Activated CD8-positive, alpha-beta memory T cell treated with anti-CD3 and anti-CD28 coated beads for 24 hours (primary cell): ENCODE results near the gene CDC14A.

Source experiments
- DNase-seq: peaks from one replicate; pipeline ENCODE4 v3.0.0-alpha.2; 2020

The CDC14A gene

DNA sequence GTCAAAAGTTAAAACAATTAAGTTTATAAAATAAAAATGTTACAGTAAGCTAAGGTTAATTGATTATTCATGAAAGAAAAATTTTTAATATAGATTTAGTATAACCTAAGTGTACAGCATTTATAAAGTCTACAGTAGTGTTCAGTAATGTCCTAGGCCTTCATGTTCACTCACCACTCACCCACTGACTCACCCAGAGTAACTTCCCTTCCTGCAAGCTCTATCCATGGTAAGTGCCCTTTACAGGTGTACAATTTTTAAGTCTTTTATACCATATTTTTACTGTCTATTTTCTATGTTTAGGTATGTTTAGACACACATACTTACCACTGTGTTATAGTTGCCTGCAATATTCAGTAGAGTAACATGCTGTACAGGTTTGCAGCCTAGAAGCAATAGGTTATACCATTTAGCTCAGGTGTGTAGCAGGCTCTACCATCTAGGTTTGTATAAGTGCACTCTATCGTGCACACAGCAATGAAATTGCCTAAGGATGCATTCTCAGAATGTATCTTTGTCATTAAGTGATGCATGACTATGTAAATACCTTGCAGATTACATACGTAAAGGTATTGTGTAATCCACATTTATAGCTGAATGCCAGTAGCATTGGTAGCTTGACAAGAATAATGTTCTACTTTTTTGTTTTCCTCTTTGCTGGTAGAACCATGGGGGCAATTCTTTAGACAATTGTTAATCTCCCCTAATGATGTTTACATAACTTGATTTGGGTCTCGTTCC lies 149.9 kb downstream of the CDC14A start:
- DNase-seq = no peak

DNA sequence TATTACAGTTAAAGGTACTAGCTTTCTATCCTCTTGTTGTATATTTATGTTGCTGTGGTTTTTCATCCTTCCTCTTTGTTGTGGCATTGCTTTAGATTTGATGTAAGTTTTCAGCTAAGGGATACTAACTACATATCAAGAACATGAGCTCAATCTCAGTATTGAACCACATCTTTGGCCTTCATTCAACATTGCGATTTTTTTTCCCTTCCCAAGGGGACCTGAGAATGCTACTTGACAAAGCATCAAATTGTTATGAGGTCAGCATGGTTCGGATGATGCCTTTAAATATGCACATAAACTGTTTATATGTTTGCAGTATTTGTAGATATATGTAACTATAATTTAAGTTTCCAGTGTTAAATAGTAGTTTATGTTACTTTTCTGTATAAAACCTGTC lies 153.9 kb downstream of the CDC14A start:
- DNase-seq = no peak

DNA sequence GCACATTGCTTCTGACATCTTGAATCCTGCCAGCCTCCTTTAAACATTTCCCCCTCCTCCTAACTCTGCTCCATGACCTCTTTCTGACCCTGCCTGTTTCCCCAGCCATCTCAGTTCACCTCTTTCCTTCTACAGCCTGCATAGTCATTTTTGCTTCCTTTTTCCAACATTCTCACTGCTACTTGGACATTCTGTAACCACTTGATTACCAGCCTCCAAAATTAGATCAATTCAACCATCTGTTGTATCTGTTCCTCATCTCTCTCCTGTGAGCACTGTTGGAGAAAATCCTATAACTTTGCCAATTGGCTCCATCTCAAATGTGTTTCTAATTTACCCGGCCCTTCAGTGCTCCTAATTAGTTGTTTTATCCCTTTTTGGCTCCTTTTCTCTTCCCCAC lies 158.1 kb downstream of the CDC14A start:
- DNase-seq = no peak

DNA sequence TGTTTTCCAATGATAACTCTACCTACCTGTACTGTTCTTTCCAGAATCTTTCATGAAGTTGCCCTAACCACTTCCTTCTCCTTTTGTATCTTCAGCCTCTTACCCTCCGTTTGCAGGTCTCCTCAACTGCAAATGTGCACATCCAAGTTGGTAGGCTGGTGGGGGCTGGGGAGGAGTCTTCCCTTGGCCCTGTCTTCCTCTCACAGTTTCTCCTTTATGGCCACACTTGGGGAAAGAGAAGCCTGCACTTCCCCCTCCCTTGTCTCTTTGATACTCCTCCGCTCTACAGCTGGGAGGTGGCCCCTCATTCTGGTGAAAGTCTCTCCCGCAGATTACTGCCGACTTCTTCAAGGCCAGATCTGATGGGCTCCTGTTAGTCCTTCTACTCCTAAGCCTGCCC lies 158.8 kb downstream of the CDC14A start:
- no peak for DNase-seq

DNA sequence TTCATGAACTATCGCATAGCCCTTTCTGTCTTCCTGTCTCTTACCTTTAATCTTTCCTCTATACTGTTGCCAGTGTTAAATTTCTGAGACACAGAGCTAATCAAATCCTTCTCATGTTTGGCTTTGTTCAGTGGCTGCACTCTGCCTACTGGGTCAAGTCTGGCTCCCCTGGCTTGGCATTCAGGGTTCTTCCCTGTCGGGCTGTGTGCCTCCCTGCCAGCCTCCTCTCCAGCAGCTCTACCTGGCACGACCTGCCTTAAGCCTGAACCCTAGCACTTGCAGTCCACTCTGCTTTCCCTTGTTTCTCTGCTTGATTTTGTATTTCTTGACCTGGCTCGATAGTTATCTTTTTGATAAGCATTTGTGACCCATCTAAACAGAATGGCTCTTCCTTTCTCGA lies 159.5 kb downstream of the CDC14A start:
- DNase-seq = no peak

DNA sequence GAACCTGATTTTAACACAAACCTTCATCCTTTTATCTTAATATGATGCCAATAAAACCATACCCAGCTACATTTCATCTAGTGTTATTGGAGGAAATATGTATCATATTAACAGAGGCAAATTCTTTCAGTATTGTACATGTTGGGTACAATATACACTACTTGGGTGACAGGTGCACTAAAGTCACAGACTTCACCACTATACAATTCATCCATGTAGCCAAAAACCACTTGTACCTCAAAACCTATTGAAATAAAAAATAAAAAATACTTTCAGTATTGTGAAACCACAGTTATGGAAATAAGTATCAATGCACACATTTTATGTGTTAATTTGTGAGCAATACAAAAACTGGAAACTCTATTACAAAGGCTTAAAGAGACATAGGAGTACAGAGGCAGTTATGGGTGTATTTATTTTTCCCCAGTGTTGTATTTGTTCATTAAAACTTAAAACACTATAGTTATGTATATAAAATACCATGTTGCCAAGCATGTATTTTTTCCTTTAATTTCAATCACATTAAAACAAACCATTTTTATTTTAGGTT lies 160.6 kb downstream of the CDC14A start:
- no peak for DNase-seq

DNA sequence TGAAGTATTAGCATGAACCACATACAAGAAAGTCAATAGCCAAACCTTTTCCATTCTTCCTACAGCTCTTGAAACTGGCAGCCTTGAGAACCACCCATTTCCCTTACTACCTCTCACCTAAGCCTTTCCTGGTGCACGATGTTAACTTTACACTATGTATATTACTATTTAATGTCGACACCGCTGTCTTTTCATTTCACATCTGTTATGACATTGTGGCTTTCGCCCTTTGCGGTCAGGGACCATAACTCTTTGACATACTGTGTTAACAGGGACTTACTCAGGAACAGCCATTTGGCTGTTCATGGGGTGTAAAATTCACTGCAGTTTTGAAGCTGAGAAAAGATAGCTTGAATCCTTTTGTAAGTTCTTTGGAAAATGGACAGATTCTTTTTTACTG lies 164.6 kb downstream of the CDC14A start:
- DNase-seq = no peak

DNA sequence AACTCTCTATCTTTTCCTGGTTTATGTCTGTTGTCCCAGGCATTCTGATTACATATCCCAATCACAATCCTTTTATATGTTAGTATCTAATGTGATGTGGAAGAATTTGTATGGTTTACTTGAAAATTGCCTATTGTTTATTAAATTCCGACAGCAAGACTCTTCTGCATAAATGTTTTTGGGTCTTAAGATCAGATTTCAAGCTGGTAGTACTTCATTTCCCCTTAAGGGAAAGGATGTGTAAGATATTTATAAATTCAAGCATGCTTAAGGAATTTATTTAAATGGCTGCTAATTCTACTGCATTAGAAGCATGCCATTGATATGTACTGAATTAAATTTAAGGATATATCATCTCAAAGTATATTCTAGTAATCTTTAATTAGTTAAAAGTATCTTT lies 165.2 kb downstream of the CDC14A start:
- DNase-seq = no peak

DNA sequence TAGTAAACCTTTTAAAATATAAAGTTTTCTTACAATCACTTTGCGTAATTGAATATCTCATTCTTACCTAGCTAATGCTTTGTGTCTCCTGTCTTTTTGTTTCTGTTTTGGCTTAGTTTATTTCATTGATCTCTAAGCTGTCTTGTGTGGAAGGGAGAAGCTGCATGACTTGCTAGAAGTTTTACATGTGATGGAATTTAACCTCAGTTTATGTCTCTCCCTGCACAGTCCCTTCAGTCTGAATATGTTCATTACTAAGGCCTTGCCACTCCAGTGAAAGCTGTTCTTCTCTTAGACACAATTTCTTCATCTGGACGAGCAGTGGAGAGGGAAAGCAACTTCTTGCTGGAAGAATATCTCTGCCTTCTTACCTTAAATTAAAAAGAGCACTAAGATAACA lies 165.7 kb downstream of the CDC14A start:
- no peak for DNase-seq

DNA sequence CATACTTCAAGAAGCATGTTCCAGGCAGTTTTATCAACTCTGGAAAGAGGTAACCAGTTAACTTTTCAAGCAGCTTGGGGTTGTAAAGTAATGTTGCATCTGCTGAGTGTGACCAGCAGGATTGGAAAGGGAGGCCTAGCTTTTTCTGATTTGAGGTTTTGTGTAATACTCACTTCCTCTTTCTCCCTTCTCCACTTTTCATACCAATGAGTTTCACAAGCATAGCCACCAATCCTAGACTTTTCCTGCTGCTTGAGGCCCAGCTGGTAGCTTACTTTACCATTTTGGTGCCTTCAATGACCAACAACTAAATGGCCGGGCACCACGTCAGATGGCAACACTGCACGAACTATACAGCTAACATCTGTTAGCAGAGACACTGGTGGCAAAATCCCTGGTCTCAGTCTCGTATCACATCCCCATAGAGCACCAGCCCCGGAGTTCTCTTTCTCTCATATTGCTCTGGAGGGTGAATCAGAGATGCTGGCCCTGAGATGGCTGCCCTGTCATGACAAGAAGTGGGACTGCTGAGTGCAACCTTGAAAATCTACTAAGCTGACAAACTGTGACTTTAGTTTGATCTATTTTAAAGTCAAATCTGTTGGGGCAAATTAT lies 170.8 kb downstream of the CDC14A start:
- DNase-seq = no peak

DNA sequence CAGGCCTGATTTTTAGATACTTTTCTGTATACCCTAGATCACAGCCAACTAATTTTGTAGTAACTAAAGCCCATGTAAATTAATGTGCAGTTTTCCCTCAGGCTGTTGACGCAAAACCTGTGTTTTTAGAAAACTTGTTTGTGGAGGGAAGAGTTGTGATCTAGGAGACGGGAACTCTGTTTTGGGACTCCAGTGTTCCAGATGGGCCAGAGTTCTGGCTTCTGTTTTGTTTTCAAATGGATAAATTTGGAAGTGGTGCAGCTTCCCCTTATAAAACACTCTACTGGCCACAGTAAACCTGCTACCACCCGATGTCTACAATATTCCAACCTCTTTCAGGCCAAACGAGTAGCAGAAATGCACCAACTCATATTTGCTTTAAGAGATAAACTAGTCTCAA lies 172.0 kb downstream of the CDC14A start:
- no peak for DNase-seq

DNA sequence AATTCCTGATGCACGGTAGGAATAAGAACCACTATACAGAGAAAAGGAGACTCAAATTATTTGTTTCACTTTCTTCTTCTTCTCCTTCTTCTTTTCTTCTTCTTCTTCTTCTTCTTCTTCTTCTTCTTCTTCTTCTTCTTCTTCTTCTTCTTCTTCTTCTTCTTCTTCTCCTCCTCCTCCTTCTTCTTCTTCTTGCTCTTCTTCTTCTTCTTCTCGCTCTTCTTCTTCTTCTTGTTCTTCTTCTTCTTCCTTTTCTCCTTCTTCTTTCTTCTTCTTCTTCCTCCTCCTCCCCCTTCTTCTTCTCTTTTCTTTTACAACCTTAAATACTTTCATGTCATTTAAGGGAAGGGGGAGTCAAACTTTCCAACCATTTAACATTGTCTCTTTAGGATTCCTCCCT lies 174.6 kb downstream of the CDC14A start:
- no peak for DNase-seq

DNA sequence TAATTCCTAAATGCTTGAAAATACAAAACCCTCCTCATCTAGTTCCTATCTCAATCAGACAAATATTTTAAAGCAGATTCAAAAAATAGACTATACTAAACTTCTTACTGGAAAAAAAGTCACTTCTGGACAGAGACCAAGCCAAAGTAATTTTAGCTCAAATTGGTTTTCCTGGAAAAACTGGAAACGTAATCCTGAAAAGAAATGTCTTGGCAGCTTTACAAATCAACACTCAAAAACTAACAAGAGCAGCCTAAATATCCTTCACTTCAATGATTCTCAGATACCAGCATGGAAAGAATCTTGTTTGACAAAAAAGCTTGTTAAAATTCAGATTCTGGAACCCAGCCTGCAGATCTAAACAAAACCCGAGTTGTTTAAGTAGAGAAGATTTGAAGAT lies 176.6 kb downstream of the CDC14A start:
- DNase-seq = no peak

DNA sequence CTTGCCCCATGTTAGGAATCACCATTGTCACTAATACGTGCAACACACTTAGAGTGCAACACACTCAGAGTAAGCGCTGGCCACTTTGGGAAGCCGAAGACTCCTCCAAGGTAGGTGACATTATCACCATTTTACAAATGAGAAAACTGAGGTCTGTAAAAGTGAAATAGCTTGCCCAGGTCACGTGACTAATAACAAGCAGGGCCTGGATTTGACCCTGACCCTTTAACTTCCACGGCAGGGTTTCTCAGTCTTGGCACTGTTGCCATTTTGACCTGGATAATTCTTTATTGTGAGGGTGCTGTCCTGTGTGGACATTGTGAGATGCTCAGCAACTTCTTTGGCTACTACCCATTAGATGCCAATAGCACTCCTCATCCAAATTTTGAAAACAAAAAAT lies 177.8 kb downstream of the CDC14A start:
- no peak for DNase-seq

DNA sequence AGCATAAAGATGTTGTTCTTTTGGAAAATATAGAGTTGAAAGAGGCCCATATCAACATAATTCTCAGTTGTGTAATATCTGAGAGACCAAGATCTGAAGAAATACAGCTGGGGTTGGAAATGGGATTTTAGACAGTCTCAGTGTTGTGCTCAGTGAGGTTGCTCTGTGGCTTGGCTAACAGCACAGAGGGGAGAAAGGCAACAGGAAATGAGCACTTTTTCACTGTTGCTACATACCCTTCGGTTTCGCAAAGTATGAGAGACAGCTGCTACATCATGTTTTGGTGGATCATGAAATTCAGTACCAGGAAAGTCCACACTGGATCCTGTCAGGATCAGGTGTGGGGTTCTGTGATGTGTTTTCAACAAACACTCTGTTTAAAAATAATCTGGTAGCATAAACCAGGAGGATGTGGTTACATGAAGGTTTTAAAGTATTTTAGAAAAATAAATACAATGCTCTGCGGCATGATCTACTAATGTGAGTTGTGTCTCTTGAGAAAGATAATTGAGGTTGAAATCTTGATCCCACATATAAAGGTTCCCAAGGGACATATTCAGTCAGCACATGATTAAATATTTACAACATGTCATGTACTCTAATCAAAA lies 178.7 kb downstream of the CDC14A start:
- DNase-seq = no peak

DNA sequence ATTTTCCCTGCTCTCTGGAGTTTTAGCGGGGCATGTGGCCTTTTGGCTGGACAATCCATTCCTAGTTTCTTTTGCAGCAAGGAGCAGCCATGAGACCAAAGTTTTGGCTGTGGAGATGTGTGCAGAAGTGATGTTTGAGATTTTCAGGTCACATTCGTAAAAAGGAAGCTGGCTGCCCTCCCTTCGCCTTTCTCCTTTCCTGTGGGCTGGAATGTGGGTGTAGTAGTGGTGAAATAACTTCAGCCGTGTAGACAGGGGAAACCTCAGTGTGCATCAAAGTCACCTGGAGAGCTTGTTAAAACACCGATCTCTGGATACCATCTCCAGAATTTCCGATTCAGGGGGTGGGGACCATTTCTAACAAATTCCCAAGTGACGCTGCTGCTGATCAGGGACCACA lies 180.3 kb downstream of the CDC14A start:
- no peak for DNase-seq

DNA sequence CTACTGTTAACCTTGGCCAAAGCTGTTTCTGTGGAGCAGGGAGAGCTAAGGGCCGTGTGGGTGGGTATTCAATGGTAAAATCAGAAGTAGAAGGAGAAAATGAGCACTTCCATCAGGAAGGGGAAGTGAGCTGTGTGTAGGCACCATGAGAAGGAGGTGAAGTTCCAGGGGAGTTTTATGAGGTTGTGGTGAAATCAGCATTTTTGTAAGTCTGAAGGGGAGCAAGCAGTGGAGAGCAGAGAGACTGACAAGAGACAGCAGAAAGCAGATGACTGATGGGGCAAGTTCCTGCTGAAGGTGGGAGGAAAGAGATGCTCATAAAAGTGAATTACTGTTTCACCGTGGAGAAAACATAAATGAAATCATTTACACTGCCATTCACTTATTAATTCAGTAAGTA lies 183.0 kb downstream of the CDC14A start:
- no peak for DNase-seq

DNA sequence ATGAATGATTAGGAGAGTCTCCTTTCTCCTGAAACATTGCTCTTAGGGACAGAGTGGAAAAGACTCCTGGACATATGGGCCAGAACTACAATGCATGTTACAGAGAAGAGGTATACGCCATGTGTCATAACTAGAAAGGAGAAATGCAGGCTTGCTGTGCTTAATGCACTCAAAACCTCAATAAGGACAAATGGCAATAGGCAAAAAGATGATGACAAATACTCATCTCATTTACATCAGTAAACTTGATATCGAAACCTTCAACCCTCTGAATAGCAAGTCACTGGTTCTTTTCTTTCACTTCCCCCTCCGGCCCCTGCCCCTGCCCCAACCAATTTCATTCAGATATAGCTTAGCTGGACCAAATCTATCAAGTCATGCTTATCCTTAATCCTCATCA lies 183.7 kb downstream of the CDC14A start:
- no peak for DNase-seq

DNA sequence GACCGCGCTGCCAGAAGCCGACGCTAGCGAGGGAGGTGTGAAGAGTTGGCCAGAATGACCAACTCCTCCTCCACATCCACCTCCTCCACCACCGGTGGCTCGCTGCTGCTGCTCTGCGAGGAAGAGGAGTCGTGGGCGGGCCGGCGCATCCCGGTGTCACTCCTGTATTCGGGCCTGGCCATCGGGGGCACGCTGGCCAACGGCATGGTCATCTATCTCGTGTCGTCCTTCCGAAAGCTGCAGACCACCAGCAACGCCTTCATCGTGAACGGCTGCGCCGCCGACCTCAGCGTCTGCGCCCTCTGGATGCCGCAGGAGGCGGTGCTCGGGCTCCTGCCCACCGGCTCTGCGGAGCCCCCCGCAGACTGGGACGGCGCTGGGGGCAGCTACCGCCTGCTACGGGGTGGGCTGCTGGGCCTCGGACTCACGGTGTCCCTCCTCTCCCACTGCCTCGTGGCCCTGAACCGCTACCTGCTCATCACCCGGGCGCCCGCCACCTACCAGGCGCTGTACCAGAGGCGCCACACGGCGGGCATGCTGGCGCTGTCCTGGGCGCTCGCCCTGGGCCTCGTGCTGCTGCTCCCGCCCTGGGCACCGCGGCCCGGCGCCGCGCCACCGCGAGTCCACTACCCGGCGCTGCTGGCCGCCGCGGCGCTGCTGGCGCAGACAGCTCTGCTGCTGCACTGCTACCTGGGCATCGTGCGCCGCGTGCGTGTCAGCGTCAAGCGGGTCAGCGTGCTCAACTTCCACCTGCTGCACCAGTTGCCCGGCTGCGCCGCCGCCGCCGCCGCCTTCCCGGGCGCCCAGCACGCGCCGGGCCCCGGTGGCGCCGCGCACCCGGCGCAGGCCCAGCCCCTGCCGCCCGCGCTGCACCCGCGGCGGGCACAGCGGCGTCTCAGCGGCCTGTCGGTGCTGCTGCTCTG lies 186.9 kb downstream of the CDC14A start:
- peak; percentile 82 for DNase-seq

DNA sequence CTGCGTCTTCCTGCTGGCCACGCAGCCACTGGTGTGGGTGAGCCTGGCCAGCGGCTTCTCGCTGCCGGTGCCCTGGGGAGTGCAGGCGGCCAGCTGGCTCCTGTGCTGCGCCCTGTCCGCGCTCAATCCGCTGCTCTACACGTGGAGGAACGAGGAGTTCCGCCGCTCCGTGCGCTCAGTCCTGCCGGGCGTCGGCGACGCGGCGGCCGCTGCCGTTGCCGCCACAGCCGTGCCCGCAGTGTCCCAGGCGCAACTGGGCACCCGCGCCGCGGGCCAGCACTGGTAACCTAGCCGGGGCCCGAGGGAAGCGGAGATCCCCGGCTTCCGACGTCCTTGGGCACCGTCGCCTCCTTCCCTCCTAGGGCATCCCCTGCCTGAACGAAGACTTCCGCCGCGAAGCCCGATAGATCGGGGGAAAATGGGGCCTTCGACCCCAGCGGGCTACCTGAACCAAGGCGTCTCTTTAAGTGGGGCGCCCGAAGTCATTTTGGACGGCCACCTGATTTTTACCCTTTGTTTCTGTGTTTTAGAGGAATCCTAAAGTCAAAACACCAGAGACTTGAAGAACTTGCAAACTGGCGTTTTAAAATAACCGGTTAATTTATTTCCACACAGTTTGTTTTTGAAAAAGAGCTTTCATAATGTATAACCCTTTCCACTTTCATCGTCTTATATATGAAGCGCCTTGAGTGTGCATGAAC lies 187.7 kb downstream of the CDC14A start:
- no peak for DNase-seq

DNA sequence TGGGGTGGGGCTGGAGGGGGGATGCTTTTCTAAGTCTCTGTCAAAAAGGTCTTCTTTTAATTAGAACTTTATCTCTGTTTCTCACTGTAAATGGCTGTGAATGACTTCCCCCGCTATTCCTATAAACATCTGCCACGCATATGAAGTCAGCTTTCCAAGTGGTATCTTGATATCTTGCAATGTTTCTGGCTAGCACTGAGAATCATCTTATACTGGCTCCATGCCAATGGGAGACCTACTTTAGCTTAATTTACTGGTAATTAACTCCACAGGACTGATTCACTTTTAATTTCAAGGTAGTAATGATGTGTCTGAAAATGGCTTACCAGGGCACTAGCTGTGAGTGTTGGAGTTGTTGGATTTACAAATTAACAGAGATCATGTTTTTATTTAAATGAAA lies 190.0 kb downstream of the CDC14A start:
- DNase-seq = no peak

DNA sequence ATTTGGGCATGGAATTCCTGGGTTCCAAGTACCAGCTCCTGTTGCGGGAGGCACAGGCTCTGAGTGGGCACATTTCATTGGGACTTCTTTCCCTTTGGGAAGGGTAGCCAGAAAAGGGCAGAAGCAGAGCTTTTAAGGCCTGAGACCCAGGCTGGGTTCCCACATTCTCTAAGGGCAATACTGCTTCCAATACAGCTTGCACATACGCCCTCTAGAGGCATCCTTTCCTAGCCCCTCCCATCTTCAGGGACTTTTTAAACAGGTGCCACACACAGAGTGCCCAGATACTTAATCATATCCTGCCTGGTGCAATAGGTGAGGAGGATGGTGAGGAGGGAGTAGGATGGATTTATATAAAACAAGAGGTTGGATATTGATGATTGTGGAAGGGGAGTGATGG lies 191.3 kb downstream of the CDC14A start:
- DNase-seq = no peak

DNA sequence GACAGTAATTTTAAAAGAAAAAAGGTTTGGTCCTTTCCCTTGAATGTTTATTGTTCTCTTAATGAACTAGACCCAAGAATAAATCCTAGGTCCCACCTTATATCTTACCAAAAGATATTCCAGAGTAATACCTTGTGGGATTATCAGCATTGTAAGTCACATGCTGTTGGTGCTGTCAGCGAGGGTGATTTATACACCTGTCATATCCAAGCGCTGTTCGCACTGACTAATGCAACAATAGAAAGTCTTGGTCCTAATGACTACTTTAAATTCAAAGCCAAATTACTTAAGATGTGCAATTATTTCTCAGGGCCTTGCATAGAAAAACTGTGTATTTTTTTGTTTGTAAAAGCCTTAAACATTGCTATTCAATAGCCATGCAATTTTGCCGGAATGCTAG lies 192.5 kb downstream of the CDC14A start:
- DNase-seq = no peak
